HG02588 (cell line): Measurements from ENCODE around the gene AADAC.
"Not testable (repeated sequence)": the region's sequence is repeated elsewhere in the genome, so short reads cannot be mapped to it uniquely, and the experiment has no call there.

Source experiments
- ATAC-seq: cut with Tn5 transposase; IDR thresholded peaks from one replicate; pipeline ENCODE4 v1.9.1; 2021; ENCODE audit warnings: mild to moderate bottlenecking, moderate library complexity; ENCODE audit not compliant: unreplicated experiment

Gene AADAC

DNA sequence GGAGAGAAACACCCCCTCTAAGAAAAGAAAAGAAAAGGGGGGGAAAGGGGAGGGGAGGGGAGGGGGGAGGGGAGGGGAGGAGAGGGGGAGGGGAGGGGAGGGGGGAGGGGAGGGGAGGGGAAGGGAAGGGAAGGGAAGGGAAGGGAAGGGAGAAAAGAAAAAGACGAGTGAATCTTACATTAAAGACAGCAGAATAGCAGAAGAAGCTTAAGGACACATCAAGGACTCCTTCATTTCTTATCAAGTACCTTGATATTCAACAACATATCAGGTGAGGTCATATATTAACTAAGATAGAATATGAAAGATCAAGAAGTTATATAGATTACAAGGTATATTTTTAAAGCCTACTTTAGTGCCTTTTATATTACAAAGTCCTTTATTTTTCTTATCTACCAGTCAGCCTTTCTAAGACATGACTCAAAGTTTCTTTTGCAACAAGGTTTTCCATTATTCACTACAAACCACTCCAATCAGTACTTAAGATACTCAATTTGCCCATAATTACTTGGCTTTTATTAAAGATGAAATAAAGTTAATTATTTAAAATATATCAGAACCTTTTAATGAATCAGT, 17.7 kb upstream of the AADAC start:
- no peak for ATAC-seq

DNA sequence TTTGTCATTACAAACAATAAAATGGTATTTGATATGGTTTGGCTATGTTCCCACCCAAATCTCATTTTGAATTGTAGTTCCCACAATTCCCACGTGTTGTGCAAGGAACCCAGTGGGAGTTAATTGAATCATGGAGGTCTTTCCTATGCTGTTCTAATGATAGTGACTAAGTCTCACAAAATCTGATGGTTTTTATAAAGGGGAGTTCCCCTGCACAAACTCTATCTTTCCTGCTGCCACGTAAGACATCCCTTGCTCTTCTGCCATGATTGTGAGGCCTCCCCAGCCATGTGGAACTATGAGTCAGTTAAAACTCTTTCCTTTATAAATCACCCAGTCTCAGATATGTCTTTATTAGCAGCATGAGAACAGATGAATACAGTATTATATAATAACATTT, 15.4 kb upstream of the AADAC start:
- ATAC-seq = no peak

- no peak for ATAC-seq
Observed at GRCh38 chr3:151800431-151800830, 13.5 kb upstream of the AADAC start.

DNA sequence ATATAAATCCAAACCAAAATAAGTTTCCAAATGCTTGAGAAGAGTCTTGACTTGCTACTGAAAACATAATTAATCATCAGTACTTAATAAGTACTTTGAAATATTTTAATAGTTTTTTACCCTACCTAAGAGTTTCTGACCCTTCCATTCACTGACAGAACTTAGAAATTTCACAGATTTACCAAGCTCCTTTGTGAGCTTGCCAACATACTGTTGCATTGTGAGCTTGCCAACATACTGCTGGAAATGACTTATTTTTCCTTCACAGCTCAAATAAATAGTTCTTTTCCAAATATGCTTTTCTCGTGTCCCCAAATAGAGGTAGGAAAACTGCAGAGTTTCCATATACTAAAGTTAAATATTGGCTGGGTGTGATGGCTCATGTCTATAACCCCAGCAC, 9.6 kb upstream of the AADAC start:
- ATAC-seq = no peak

GRCh38 chr3:151806838-151807237, 7.1 kb upstream of the AADAC start:
- no peak for ATAC-seq

- not testable (repeated sequence) for ATAC-seq
Observed at GRCh38 chr3:151808926-151809325, 5.0 kb upstream of the AADAC start.

- ATAC-seq = no peak
Observed at GRCh38 chr3:151811474-151811873, 2.4 kb upstream of the AADAC start.

GRCh38 chr3:151814588-151814987, 672 bp downstream of the AADAC start:
- ATAC-seq = no peak

GRCh38 chr3:151816091-151816604, 2.2 kb downstream of the AADAC start:
- no peak for ATAC-seq

- no peak for ATAC-seq
Observed at GRCh38 chr3:151817473-151817872, 3.6 kb downstream of the AADAC start.

DNA sequence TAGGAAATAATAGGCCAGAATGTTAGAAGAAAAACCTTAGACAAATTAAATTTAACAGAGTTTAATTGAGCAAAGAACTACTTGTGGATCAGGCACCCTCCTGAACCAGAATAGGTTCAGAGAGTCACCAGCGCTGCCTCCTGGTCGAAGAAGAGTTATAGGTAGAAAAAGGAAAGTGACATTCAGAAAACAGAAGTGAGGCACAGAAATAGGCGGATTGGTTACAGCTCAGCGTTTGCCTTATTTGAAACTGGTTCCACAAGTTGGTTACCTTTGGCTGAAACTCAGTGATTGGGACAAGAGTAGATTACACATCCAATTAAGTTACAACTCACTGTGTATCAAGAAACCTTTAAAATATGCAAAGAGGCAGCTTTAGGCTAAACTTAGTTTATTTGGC, 4.4 kb downstream of the AADAC start:
- ATAC-seq = no peak

- no peak for ATAC-seq
Observed at GRCh38 chr3:151819910-151820309, 6.0 kb downstream of the AADAC start.

GRCh38 chr3:151827816-151828215, 13.9 kb downstream of the AADAC start:
- no peak for ATAC-seq

DNA sequence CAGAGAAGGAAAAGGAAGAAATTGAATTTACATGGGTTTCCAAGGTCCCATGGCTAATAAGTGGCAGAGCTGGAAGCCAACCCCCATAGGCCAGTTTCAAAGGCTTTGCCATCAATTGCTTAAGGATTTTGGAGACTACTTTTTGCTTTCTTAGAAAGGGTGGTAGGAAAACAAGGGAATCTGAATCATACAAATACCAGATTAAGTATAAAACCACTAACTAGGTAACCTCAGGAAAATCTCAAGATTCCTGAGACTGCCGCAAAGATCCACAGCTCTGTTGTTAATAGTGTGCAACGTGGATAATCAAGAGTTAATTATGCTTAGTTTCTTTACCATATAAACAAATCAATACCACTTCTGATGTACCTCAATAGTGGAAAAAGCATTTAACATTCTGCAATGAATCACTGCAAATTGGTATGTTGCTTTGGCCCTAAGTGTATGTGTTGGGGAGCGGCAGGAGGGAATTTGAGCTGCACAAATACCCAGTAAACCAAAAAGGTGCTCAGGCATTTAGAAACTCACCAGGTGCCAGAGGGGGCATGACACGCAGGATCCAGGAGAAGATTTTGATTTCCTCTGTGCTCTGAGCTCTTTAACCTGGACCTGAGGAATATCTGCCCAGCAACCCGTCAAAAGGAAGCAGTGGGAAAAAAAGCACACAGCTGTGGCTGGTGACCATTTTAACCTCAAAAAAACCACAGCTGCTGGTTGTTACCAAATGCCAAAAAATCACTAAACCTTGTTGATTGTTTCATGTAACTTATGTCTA, 22.0 kb downstream of the AADAC start:
- ATAC-seq = no peak

GRCh38 chr3:151837057-151837456, 23.1 kb downstream of the AADAC start:
- no peak for ATAC-seq

GRCh38 chr3:151838574-151839312, 24.8 kb downstream of the AADAC start:
- ATAC-seq = peak; percentile 60

GRCh38 chr3:151839313-151839631, 25.4 kb downstream of the AADAC start:
- no peak for ATAC-seq

- no peak for ATAC-seq
Observed at GRCh38 chr3:151841801-151842200, 27.9 kb downstream of the AADAC start.

DNA sequence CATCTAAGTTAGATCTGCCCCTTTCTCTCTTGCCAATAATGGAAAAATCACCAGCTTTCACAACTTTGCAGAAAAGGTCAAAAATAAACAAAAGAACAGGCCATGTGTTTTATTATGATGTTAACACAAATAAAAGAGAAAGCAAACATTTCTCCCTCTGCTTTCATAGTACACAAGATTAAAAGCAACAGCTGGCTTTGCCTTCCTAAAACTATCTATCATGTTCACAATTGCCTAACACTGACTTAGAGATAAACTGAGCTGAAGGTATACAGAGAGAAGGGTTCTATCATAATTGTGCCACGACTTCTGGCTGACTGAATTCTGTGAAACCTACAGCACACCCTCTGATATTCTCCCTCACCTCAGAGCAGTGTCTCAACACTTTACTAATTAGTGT, 29.4 kb downstream of the AADAC start:
- ATAC-seq = no peak

GRCh38 chr3:151845306-151845905, 31.5 kb downstream of the AADAC start:
- ATAC-seq = no peak

GRCh38 chr3:151850065-151850464, 36.1 kb downstream of the AADAC start:
- ATAC-seq = not testable (repeated sequence)
